Hepatocyte (in vitro differentiated cells): ENCODE results near the gene LRRC8D.

Source experiments
- CTCF ChIP-seq: fragments of 200-600 bp; sonication (generic); IDR thresholded peaks from 2 replicates; pipeline ENCODE4 v1.5.1; 2016; ENCODE audit warnings: antibody characterized with exemption, mild to moderate bottlenecking; ENCODE audit not compliant: poor library complexity
- EZH2 ChIP-seq: fragments of 200-600 bp; sonication (generic); IDR thresholded peaks from 2 replicates; pipeline ENCODE4 v1.6.1; 2016; ENCODE audit warnings: antibody characterized with exemption, mild to moderate bottlenecking, borderline replicate concordance
- EZH2phosphoT487 ChIP-seq: fragments of 200-600 bp; sonication (generic); IDR thresholded peaks from one replicate; pipeline ENCODE4 v1.6.1; 2018; ENCODE audit warnings: antibody characterized with exemption, mild to moderate bottlenecking, low read depth, moderate library complexity; ENCODE audit not compliant: unreplicated experiment, severe bottlenecking

GRCh38 chr1:89779151-89779940 is 41.5 kb upstream of the LRRC8D start:
- TF ChIP-seq EZH2phosphoT487 (no peak), CTCF (no peak), EZH2 (no peak)
